ENCODE results near the gene MYO16. TPM values are rescaled to one million over a fixed set of nuclear protein-coding genes. Genes with fewer than 3 reads are reported as not detected.
A peak's percentile ranks its signal among the peaks of the same experiment; 100 is the strongest.

MYO16 gene
- total and polyA plus RNA-seq, 8 donors: 1.1 to 2.5 (median 1.7) TPM

DNA sequence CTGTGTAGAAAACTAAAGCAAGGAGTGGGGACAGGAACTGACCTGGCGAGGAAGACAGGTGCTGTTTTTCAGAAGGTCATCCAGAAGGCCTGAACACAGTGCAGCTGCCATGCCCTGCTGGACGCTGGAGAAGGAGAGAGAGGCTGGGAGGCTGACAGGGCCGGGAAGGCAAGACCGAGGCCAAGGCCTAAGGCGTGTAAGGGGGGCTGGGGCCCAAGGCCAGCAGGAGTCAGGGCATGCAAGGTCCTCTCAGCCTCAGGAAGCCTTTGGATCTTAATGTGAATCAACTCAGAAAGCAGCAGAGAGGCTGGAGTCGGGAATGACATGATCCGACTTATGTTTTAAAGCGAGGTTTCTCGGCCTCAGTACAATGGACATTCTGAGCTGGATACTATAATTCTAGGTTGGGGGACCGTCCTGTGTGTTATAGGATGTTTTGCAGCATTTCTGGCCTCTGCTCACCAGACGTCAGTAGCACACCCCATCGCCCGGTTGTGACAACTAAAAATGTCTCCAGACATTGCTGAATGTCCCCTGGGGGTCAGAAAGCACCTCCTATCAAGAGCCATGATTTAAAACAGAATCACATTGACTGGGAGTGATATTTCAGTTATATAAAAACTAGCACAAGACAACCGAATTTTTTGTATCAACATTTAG is 530.4 kb downstream of the MYO16 start:
- H3K27me3 ChIP-seq: no peaks in the 10 kb centered on the region
- no peak overlapping the region for H3K27ac ChIP-seq
- intact Hi-C loops (cut with DNase I): no loop called here
- peaks cover 3 to 9% of the 10 kb centered on the region in 2 donors for H3K4me1 ChIP-seq
- no peak for ATAC-seq
- TF ChIP-seq, protein P1, sequence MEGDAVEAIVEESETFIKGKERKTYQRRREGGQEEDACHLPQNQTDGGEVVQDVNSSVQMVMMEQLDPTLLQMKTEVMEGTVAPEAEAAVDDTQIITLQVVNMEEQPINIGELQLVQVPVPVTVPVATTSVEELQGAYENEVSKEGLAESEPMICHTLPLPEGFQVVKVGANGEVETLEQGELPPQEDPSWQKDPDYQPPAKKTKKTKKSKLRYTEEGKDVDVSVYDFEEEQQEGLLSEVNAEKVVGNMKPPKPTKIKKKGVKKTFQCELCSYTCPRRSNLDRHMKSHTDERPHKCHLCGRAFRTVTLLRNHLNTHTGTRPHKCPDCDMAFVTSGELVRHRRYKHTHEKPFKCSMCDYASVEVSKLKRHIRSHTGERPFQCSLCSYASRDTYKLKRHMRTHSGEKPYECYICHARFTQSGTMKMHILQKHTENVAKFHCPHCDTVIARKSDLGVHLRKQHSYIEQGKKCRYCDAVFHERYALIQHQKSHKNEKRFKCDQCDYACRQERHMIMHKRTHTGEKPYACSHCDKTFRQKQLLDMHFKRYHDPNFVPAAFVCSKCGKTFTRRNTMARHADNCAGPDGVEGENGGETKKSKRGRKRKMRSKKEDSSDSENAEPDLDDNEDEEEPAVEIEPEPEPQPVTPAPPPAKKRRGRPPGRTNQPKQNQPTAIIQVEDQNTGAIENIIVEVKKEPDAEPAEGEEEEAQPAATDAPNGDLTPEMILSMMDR (IDR thresholded peaks at IDR 0.05): no peak
- H3K36me3 ChIP-seq: no peaks in the 10 kb centered on the region
- no peak overlapping the region for H3K4me3 ChIP-seq
- DNase-seq: no peak
- H3K9me3 ChIP-seq: no peaks in the 10 kb centered on the region

DNA sequence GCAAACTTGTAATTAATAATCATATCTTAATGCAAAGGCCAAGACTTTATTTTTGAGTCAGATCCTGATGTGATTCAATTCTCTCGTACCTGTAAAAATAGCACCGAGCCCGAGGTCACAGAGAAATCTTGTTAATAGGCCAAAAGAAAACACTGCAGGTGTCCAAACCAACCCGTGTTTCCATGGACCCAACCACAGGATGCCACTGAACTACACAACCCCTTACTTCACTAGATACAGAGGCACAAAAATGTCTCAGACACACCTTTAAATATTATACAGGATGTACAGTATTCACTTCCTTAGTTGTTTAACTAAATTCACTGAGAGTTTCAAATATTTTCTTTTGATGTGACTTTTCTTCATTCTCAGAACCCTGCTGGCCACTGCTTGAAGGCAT is 530.9 kb downstream of the MYO16 start:
- Histone ChIP-seq H3K4me1 (peaks cover 3 to 9% of the 10 kb centered on the region in 2 donors), H3K27ac (no peak overlapping the region), H3K4me3 (no peak overlapping the region), H3K36me3 (no peaks in the 10 kb centered on the region), H3K9me3 (no peaks in the 10 kb centered on the region), H3K27me3 (no peaks in the 10 kb centered on the region)
- DNase-seq: no peak
- intact Hi-C loops (cut with DNase I): no loop called here
- no peak for ATAC-seq
- TF ChIP-seq, protein P1 (IDR thresholded peaks at IDR 0.05): no peak

DNA sequence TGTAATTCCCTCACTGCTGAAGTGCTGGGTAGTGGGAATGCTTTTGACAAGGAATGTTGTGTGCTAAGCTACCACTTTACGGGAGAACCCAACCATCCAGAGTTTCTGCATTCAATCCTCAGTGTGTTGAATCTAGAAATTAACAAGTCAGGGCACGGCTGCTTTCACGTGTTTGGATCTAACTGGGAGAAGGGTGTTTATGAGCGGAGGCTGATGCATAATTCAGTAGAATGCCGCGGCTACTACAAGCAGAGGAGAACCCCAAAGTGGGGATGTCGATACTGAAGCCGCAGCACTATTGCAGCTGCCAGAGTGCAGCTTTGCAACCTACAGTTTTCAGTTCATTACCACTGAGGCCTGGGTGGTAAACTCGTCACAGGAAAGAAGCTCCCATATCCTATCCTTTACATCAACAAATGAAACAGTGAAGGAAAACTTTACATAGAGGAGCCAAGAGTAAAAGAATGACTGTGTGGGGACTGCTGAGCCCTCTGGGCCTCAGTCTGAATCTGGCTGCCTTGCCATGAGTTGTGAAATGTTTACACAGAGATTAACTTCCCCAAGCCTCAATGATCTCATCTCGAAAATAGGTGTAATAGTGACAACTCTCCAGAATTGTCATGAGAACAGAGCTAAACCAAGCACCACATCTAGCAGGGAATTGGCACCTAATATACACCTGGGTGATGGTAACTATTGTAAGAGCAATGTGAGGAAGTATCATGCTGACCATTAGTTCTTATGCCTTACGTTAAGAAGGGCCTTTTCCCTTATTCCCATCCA is 531.7 kb downstream of the MYO16 start:
- intact Hi-C loops (cut with DNase I): no loop called here
- no peak for ATAC-seq

DNA sequence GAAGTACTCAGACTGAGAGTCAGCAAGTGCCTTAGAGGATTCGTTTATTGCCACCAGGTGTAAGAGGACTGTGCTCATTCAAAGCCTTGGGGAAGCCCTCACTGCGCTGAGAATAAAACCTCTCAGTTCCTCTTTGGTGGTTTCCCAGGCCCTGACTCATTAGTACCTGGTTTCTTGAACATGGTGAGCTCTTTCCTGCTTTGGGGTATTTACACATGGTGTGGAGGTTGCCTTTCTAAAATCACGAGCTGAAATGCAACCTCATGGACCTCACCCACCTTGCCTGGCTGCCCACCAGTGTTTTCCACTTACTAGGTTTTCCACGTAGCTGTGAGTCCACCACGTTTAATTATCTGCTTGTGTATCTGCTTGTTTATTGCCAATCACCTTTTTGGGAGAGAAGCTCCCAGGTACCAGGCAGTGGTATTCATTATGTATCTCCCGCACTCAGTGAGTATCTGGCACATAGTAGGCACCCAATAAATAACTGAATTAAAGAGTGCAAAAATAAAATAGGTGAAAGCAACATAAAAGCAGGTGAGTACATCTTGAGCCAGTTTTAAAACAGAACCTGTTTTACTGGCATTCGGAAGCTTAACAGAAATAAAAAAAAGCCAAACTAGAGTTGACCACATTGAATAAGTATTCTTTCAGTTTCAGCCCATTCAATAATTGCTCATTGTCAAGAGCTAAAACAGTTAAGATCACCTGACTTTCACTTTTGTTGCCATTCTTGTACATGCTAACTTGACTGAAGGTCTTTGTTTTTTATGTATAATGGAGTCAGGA is 533.0 kb downstream of the MYO16 start:
- Histone ChIP-seq H3K27ac (no peak overlapping the region), H3K9me3 (no peaks in the 10 kb centered on the region), H3K27me3 (no peaks in the 10 kb centered on the region), H3K4me1 (peaks cover 0 to 9% of the 10 kb centered on the region in 2 donors), H3K36me3 (no peaks in the 10 kb centered on the region), H3K4me3 (no peak overlapping the region)
- ATAC-seq: peak; percentile 60
- TF ChIP-seq, protein P1 (IDR thresholded peaks at IDR 0.05): no peak
- intact Hi-C loops (cut with DNase I): no loop called here
- DNase-seq: no peak

More for the DNA sequence above, 531.7 kb downstream of the MYO16 start:
- Histone ChIP-seq H3K4me1 (peaks cover 3 to 9% of the 10 kb centered on the region in 2 donors), H3K4me3 (no peak overlapping the region), H3K27ac (no peak overlapping the region), H3K9me3 (no peaks in the 10 kb centered on the region), H3K36me3 (no peaks in the 10 kb centered on the region), H3K27me3 (no peaks in the 10 kb centered on the region)
- TF ChIP-seq, protein P1 (IDR thresholded peaks at IDR 0.05): no peak
- DNase-seq: no peak

DNA sequence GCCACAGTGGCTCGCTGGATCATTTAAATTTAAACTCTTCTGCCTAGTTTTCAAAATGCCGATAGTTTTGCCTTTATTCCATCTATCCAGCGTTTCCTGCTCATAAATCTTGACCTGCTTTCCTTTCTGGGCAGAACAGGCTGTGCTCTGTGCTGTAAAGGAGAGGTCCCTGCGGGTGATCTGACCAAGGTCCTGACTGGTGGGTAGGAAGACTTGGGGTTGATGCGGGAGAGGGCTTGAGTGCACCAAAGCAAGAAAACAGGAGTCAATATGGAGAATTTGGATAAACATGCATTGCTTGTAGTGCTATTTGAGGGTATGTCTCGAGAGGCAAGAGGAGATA is 533.6 kb downstream of the MYO16 start:
- H3K27me3 ChIP-seq: no peaks in the 10 kb centered on the region
- no peaks in the 10 kb centered on the region for H3K9me3 ChIP-seq
- H3K4me3 ChIP-seq: no peak overlapping the region
- no peak overlapping the region for H3K27ac ChIP-seq
- no peak for DNase-seq
- no peaks in the 10 kb centered on the region for H3K36me3 ChIP-seq
- TF ChIP-seq, protein P1 (IDR thresholded peaks at IDR 0.05): no peak
- ATAC-seq: no peak
- H3K4me1 ChIP-seq: peaks cover 0 to 9% of the 10 kb centered on the region in 2 donors
- intact Hi-C loops (cut with DNase I): no loop called here

All from left lung (tissue), 10 donors.